ENCODE data around the gene ADCY10. TPM values are rescaled to one million over a fixed set of nuclear protein-coding genes. Genes with fewer than 3 reads are reported as not detected.
"Not testable (repeated sequence)": the region's sequence is repeated elsewhere in the genome, so short reads cannot be mapped to it uniquely, and the experiment has no call there.

The ADCY10 gene
- total RNA-seq, 1 donor from 2014 or later = 0.16 TPM

GRCh38 chr1:167898578-167899222 is 15.2 kb downstream of the ADCY10 start:
- intact Hi-C loops (cut with micrococcal nuclease) = no loop called here

- intact Hi-C loops (cut with micrococcal nuclease) = no loop called here
Observed at GRCh38 chr1:167893798-167894197, 20.1 kb downstream of the ADCY10 start.

GRCh38 chr1:167890400-167890799 is 23.5 kb downstream of the ADCY10 start:
- intact Hi-C loops (cut with micrococcal nuclease) = no loop called here

- intact Hi-C loops (cut with micrococcal nuclease) = not testable (repeated sequence)
Observed at GRCh38 chr1:167887187-167887586, 26.7 kb downstream of the ADCY10 start.

- intact Hi-C loops (cut with micrococcal nuclease) = no loop called here
Observed at GRCh38 chr1:167882376-167882775, 31.6 kb downstream of the ADCY10 start.

- intact Hi-C loops (cut with micrococcal nuclease) = no loop called here
Observed at GRCh38 chr1:167881786-167882185, 32.1 kb downstream of the ADCY10 start.

GRCh38 chr1:167881069-167881468 is 32.9 kb downstream of the ADCY10 start:
- intact Hi-C loops (cut with micrococcal nuclease) = no loop called here

- intact Hi-C loops (cut with micrococcal nuclease) = no loop called here
Observed at GRCh38 chr1:167880580-167881021, 33.3 kb downstream of the ADCY10 start.

GRCh38 chr1:167879508-167879907 is 34.4 kb downstream of the ADCY10 start:
- intact Hi-C loops (cut with micrococcal nuclease) = no loop called here

GRCh38 chr1:167878372-167879160 is 35.4 kb downstream of the ADCY10 start:
- intact Hi-C loops (cut with micrococcal nuclease) = no loop called here

GRCh38 chr1:167876597-167877175 is 37.2 kb downstream of the ADCY10 start:
- intact Hi-C loops (cut with micrococcal nuclease) = no loop called here

- intact Hi-C loops (cut with micrococcal nuclease) = no loop called here
Observed at GRCh38 chr1:167871331-167871730, 42.6 kb downstream of the ADCY10 start.

GRCh38 chr1:167869157-167870001 is 44.6 kb downstream of the ADCY10 start:
- intact Hi-C loops (cut with micrococcal nuclease) = not testable (repeated sequence)

GRCh38 chr1:167866739-167867414 is 47.1 kb downstream of the ADCY10 start:
- intact Hi-C loops (cut with micrococcal nuclease) = not testable (repeated sequence)

GRCh38 chr1:167866326-167866725 is 47.6 kb downstream of the ADCY10 start:
- intact Hi-C loops (cut with micrococcal nuclease) = not testable (repeated sequence)

GRCh38 chr1:167865804-167866308 is 48.1 kb downstream of the ADCY10 start:
- intact Hi-C loops (cut with micrococcal nuclease) = not testable (repeated sequence)

- intact Hi-C loops (cut with micrococcal nuclease) = not testable (repeated sequence)
Observed at GRCh38 chr1:167865193-167865592, 48.7 kb downstream of the ADCY10 start.

GRCh38 chr1:167864392-167865032 is 49.4 kb downstream of the ADCY10 start:
- intact Hi-C loops (cut with micrococcal nuclease) = no loop called here

- intact Hi-C loops (cut with micrococcal nuclease) = no loop called here
Observed at GRCh38 chr1:167863921-167864279, 50.0 kb downstream of the ADCY10 start.
